IPS-18c (cell line): ENCODE results near the gene RGCC.
"Not testable (repeated sequence)": the region's sequence is repeated elsewhere in the genome, so short reads cannot be mapped to it uniquely, and the experiment has no call there.

Experiments used
- H3K4me3 ChIP-seq: 2 replicates; pipeline ENCODE4 v1.7.0; 2013; ENCODE audit warnings: low read depth, mild to moderate bottlenecking, low read length, moderate library complexity; ENCODE audit not compliant: insufficient read depth
- H3K9me3 ChIP-seq: one replicate; pipeline ENCODE4 v1.6.1; 2013; ENCODE audit warnings: mild to moderate bottlenecking, low read length, moderate library complexity; ENCODE audit not compliant: control insufficient read depth, insufficient read depth

The RGCC gene

DNA sequence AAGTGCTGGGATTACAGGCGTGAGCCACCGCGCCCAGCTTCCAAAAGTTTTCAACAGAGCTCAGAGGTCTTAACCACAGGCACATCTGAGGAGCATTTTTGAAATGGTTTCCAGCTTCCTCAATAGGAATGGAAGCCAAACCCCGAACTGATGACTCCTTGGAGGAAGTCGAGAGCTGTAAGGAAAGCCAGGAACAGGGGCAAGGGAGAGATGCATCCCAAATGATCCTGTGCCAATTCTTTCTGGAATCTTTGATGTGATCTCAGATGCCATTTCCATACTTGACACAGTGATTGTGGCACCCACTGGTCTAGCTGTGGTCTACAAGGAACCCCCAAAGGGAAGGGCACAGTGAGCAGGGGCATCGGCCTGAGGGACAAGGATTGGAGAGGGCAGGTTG lies 23.3 kb upstream of the RGCC start:
- not testable (repeated sequence) for H3K9me3 ChIP-seq, H3K4me3 ChIP-seq

DNA sequence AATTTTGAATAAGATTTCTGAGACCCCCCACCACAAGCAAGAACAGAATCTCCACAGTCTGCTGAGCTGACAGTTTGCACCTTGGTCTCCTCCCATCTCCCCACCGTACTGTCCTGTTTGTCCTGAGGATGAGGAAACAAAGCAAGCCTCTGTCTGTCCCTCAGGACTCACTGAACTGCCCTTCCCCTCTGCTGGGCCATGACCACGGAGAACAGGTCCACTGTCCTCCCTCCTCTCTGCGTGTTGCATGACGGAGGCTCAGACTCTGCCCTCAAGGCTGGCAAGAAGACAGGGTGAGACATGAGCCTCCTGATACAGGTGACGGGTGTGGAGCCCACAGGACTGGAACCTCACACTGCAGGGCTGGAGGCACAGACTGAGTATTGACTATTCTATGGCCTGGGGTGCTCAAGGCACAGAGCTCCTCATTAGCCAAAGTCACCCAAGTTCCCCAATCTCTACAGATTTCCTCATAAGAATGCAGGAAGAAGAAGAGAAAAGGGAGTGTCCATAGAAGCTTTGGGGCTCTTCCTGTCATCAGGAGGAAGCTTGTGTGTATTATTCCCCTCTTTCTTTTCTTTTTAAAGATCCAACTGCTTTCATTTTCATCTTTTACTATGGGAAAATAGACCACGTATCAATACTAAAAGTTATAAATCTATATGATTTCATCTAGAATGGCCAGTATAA lies 22.4 kb upstream of the RGCC start:
- no peaks in the 10 kb centered on the region for H3K9me3 ChIP-seq
- no peak overlapping the region for H3K4me3 ChIP-seq

DNA sequence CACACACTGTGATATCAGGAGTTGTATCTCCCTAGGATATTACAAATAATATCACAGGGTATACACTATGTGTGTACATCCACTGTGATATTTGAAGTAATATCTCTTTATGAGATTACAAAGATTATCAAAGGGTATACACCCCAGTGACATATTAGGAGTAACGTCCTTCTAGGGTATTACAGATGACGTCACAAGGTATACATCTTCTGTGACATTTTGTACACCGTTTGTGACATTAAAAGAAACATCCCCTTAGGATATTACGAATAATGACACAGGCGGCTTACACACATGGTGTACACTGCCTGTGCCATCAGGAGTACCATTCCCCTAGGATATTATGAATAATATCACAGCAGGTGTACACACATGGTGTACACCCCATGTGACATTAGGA lies 13.4 kb upstream of the RGCC start:
- Histone ChIP-seq H3K9me3 (no peaks in the 10 kb centered on the region), H3K4me3 (no peak overlapping the region)

DNA sequence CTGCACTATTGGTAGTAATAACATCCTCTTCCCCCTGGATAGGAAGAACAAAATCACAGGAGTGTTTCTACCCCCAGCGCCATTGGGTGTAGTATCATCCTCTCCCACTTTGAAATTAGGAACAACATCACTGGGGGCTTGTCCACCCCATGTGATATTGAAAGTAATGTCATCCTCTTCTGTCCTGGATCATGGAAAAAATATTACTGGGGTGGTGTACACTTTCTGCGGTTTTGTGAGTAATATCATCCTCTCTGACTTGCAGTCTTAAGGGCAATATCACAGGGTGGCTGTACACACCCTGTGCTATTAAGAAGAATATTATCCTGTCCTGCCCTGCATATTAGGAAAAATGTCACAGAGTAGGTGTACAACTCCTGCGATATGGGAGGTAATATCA lies 4.9 kb upstream of the RGCC start:
- Histone ChIP-seq H3K4me3 (no peak overlapping the region), H3K9me3 (no peaks in the 10 kb centered on the region)

DNA sequence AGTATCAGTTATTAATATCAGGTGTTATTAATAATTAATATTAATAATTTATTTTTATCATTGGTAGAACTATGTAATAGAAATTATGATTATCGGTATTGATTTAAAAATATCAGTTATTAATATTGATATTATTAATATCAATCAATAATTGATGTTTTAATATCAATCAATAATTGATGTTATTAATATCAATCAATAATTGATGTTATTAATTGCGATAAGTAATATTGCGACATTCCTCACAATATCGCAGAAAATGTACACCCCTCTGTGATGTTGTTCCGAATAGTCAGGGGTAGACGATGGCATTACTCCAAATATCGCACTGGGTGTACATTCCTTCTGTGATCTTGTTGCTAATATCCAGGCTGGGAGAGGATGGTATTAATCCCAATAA lies 3.7 kb upstream of the RGCC start:
- Histone ChIP-seq H3K9me3 (no peaks in the 10 kb centered on the region), H3K4me3 (no peak overlapping the region)

DNA sequence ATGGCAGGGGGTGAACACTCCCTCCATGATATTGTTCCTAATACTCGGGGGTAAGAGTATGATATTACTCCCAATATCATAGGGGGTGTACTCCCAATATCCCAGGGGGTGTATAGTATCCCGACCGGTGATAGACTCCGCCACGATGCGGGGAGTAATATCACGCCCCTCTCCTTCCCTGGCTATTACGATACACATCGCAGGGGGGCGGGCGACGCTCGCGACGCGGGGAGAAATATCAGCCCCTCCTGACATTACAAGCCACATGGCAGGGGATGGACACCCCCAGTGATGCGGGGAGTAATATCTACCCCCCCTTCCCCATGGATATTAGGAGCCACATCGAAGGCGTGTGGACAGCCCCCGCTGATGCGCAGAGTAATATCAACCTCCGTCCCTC lies 3.2 kb upstream of the RGCC start:
- Histone ChIP-seq H3K4me3 (no peak overlapping the region), H3K9me3 (no peaks in the 10 kb centered on the region)

DNA sequence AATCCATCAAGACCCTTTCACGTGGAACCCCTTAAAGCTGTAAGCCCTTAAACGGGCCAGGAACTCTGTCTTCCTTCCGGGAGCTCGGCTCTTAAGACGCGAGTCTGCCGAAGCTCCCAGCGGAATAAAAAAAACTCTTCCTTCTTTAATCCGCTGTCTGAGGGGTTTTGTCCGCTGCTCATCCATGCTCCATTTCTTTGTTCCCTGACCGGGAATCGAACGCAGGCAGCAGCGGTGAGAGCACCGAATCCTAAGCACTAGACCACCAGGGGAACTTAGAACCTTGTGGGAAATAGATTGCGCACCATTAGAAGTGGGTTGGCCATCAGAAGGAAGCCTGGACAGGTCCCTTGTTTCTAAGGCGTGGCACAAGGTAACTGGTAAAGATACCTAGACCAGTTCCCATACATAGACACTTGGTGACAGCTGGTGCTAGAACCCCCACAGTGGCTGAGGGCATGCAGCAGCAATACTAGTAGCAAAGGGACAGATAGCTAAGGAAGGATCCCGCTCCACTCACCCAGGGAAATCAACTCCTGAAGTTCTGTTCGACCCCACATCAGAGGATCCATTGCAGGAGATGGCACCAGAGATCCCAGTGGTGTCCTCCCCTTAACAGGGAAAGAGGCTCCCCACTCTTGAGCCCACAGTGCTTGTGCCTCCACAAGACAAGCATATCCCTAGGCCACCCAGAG lies 1.5 kb upstream of the RGCC start:
- H3K4me3 ChIP-seq: no peak overlapping the region

DNA sequence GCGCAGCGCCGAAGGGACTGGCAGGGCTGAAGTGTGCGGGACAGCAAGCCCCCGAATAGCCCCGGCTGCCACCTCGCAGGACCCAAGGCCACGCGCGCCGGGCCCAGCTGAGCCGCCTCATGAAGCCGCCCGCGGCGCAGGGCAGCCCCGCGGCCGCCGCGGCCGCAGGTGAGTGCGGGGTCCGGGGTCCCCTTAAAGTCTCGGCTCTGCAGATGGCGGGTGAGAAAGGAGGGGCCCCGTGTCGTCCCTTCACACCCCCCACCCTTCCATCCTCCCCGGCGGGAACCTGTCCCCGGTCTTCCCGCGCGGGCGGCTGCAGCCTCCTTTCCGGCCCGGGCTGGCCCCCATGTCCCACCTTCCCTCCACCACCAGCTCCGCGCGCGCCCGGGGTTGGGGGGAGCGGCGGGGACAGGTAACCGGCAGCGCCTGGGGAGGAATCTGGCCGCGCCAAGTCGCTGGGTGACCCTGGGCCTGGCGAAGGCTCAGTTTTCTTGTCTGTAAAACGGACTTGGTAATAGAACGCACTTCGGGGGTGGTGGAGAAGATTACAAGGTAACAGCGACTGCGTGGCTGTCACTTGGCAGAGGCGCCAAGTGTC lies 338 bp downstream of the RGCC start:
- H3K4me3 ChIP-seq: peak overlapping the region; percentile 60
- H3K9me3 ChIP-seq: no peaks in the 10 kb centered on the region

More for the DNA sequence above, 1.5 kb upstream of the RGCC start:
- H3K9me3 ChIP-seq: no peaks in the 10 kb centered on the region

DNA sequence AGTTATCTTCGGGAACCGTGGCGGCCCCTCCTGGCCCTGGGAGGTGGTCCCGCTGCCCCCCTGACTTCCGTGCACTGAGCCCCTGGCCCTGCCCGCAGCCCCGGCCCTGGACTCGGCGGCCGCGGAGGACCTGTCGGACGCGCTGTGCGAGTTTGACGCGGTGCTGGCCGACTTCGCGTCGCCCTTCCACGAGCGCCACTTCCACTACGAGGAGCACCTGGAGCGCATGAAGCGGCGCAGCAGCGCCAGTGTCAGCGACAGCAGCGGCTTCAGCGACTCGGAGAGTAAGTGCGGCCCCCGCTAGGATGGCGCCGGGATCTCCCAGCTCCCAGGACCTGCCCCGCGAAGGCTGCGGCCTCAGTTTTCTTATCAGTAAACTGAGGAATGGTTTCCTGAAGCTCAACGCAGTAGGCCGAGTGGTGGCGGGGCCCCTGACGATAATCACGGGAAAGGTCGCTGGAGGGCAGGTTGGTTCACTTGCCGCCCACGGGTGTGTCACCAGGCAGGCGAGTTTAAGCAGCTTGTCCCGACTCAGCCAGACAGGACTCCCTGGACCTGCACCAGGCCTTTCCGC lies 924 bp downstream of the RGCC start:
- Histone ChIP-seq H3K4me3 (peak overlapping the region; percentile 60), H3K9me3 (no peaks in the 10 kb centered on the region)

DNA sequence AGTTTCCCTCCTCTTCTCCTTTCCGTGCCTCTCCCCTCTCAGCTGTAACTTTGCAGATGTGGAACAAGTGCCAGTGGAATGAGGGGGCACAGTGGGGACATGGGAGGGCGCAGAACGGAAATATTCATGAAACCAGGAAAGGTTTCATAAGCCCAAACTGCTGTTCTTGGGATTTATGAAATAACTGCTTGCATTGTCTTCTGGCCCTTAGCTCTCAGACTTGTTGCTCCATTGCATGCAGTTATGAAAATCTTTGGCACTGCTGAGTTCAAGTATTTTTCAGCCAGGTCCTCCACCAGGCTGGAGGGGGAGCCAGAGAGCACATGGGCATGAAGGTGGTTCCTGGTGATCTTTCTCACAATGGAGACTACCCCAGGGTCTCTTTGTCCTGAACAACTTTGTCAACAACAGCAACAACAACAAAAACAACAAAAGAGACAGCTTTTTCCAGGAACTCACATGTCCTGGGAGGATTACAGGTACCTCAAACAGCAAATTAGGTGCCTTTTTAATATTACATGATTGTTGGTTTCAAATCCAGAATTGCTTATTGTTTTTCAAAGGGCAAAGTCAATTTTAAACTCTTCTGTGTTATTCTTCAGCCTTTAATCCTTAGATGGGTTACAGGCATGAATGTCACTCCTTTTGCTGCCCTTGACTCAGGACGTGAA lies 1.5 kb downstream of the RGCC start:
- peak overlapping the region; percentile 60 for H3K4me3 ChIP-seq

DNA sequence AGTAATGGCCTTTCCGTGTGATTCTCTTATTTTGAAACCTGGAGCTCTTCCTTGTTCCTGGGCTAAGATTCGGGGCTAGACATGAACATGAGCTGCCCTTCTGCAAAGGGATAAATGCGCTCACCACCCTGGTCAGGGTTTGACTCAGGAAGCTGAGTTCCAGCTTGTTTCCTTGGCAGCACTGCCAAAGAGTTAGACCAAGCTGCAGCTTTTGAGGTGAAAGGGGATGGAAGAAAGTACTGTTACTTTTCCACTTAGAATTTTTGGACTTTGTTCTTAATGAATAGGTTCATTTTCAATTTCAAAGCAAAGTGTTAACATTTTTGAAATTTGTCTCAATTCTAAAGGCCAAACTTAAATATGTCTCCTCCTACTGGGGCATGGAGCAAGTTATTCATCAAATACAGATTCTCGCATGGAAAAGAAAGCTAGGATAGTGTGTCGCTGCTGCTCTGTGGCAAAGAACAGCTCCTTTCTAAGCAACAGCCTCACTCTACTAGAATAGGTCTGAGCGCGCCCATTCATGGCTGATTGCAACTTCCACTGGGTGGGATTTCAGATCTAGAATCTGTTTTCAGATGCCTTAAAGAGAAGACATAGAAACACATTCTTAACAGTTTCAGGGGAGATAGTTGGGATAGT lies 2.2 kb downstream of the RGCC start:
- Histone ChIP-seq H3K9me3 (no peaks in the 10 kb centered on the region), H3K4me3 (no peak overlapping the region)

More for the DNA sequence above, 1.5 kb downstream of the RGCC start:
- H3K9me3 ChIP-seq: no peaks in the 10 kb centered on the region

DNA sequence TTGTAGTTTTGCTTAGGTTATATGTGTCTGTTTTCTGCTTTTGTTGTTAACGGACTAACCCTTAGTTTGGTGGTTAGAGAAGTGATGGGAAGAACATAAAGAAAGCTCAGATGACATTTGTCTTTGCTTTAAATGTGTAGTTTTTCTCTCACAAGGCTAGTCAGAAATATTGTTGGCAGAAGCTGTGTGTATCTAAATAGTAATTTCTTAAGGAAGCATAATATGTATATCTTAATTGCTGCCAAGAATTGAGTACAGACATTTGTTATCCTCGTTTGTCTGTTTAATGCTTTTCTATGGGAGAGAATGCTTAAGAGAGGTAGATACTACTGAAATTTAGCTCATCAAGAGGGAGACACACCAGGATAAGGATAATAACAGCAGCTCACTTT lies 2.7 kb downstream of the RGCC start:
- Histone ChIP-seq H3K9me3 (no peaks in the 10 kb centered on the region), H3K4me3 (no peak overlapping the region)

DNA sequence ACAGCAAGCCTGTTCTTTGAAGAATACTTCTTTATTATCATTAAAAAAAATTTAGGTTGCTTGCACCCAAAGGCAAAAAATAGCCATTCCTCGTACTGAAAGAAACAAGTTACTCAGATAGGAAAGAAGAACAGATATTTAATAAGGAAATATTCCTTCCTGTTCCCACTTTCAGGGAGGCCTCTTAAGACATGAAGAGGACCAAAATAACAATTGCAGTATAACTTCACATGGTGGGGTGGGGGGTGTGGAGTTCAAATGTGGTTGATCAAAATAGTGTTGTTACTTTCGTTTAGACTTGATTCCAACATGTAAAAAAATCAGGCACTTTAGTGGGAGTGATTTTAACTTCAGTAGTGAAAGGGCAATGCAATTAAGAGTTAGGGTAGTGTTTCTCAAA lies 3.6 kb downstream of the RGCC start:
- no peaks in the 10 kb centered on the region for H3K9me3 ChIP-seq
- H3K4me3 ChIP-seq: no peak overlapping the region

DNA sequence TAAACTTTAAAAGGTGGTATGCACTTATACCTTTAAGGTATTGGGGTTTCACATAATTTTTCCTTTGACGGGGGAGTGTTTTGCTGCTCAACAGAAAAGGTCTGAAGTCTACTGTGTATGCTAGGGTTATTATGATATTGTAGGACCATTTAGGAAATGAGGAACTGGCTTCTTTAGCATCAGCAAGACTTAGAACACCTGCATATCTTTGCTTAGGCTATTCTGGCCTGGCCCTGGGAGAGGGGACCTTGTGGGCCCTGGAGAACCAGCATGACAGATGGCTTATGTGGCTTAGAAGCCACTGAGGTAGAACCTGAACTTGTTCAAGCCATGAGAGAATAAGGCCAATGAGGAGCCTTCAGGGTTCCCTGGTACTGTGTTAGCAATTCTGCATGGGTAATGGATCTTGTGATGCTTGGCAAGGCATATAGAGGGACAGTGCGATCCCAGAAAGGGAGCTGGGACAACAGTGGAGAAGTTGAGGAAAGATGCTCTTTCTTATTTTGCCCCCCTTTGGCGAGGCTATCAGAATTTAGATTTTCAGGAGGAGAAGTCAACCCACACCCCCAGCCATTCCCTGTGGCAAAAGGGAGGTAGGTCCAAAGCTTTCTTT lies 4.3 kb downstream of the RGCC start:
- no peaks in the 10 kb centered on the region for H3K9me3 ChIP-seq
- H3K4me3 ChIP-seq: no peak overlapping the region

DNA sequence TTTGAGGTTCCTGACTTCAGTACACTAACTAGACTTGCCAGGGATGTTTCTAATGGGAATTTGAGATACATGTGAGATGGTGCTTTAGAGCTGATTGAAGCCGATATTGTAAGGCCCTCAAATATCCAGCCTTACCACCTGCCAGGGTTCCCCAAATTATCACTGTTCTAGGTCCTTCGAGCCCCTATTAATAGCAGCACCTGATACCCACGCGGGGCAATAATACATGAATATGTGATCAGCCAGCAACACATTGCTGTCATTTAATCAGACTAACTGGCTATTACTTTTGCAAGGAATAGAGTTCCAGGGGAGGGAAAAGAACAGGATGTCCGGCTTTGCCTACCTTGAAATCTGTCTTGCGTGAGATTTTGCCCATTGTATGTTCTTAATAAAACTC lies 5.1 kb downstream of the RGCC start:
- H3K4me3 ChIP-seq: no peak overlapping the region
- no peaks in the 10 kb centered on the region for H3K9me3 ChIP-seq

DNA sequence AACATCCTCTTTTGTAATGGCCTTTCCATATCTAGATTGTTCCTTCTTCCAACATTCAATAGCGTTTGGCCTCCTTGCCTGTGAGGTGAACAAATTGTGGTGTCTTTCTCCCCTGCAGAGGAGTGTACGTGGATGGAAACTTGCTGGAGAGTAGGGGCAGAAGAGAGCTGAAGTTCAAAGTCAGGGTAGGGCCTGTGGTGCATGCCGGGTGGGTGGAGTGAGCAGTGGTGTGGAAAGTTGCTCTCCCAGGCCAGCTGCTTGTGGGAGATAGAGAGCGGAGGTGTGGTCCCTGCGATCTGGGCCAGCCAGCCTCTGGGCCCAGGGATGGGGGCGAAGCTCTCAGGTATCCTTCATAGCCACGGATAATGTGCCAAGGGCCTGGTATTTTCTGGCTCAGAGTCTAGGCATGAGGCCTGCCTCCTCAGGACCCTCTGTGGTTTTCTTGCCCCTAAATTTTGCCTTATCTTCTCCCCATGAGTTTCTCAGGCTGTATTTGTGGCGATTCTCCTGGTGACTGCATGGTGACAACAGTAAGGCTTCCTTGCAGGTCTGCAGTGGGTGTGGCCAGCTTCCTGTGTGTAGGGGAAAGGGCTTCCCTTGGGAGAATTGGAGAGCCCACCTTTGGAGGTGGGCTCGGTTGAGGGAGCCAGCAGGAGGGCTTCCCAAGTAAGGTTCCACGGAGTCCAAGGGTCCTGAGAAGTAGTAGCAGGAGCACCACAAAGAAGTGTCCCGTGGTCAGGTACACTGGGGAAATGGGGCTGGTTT lies 6.7 kb downstream of the RGCC start:
- H3K4me3 ChIP-seq: no peak overlapping the region
- no peaks in the 10 kb centered on the region for H3K9me3 ChIP-seq
